Right cardiac atrium (tissue), 5 donors: ENCODE measurements around the gene MEGF9. TPM values are rescaled to one million over a fixed set of nuclear protein-coding genes. Genes with fewer than 3 reads are reported as not detected.
A peak's percentile ranks its signal among the peaks of the same experiment; 100 is the strongest.

Experiments used
- ATAC-seq, 2 donors: fragments of 200-7000 bp; cut with Tn5 transposase; one replicate each; pipeline versions ENCODE4 v1.8.0 to v1.9.1; 2020; ENCODE audit warnings: moderate library complexity in 2 of 2, mild to moderate bottlenecking in 1 of 2
- DNase-seq, 3 donors: peaks; one replicate each; pipeline ENCODE4 v3.0.0-alpha.2; 2020
- H3K27ac ChIP-seq: one replicate; pipeline ENCODE4 v1.5.1; 2013; ENCODE audit warnings: mild to moderate bottlenecking, low read length, control low read depth, moderate library complexity
- H3K27me3 ChIP-seq: one replicate; pipeline ENCODE4 v1.6.1; 2013; ENCODE audit not compliant: control insufficient read depth, insufficient read depth
- H3K4me1 ChIP-seq: one replicate; pipeline ENCODE4 v1.6.1; 2013; ENCODE audit warnings: low read length; ENCODE audit not compliant: control insufficient read depth, insufficient read depth
- H3K4me3 ChIP-seq: one replicate; pipeline ENCODE4 v1.5.1; 2013; ENCODE audit warnings: low read length, control low read depth
- H3K9me3 ChIP-seq: one replicate; pipeline ENCODE4 v1.6.1; 2013; ENCODE audit warnings: low read length; ENCODE audit not compliant: control insufficient read depth
- WGBS: extraction: QIAGEN DNeasy Blood & Tissue Kit; methylation state at CpG from one replicate; pipeline ENCODE4 v1.1.7; 2013; 5-methylcytosine and 5-hydroxymethylcytosine counted together
- intact Hi-C, 4 donors: fragments of 100-400 bp; cut with DNase I; formaldehyde crosslinking; loops; one replicate each; pipeline versions ENCODE4 v1.11.0 to v1.14.0; 2022 to 2023
- polyA plus RNA-seq: library from polyadenylated mRNA; stranded (reverse); fragments of 200-250 nt; gene quantifications from one replicate; pipeline ENCODE4 v1.2.3, GENCODE V29; 2013
- total RNA-seq, 4 donors: library from RNA; stranded (reverse); fragmentation: NEBNext Ultra II Directional; extraction: Animal tissue kit (Norgen Biotek cat#: 25700); gene quantifications; one replicate each; pipeline ENCODE4 v1.2.1, GENCODE V29; 2021
- donor health status: healthy with polysubstance abuse.
- donor health status: DM: no; HTN: yes; CAD: no.
- donor health status: DM: no; HTN: no; CAD: no.
- donor health status: DM: no; HTN: yes; CAD: no; lungs with severe emphysema.
- donor health status: DM: yes; HTN: yes; CAD: no.

Gene MEGF9
- total and polyA plus RNA-seq, 5 donors, result 6.2 to 15.1 (median 12.8) TPM

- ATAC-seq, result no peak
- intact Hi-C loops, result no loop called here
- H3K27me3 ChIP-seq, result no peaks in the 10 kb centered on the region
- H3K4me3 ChIP-seq, result no peak overlapping the region
- no peaks in the 10 kb centered on the region for H3K9me3 ChIP-seq
- peaks cover 7% of the 10 kb centered on the region for H3K4me1 ChIP-seq
- 95% methylated on average over 5 of the region's 5 CpGs for whole genome bisulfite sequencing
- DNase-seq, result no peak
- H3K27ac ChIP-seq, result no peak overlapping the region
These were observed 144.7 kb downstream of the MEGF9 start for GRCh38 chr9:120569556-120569955.

DNA sequence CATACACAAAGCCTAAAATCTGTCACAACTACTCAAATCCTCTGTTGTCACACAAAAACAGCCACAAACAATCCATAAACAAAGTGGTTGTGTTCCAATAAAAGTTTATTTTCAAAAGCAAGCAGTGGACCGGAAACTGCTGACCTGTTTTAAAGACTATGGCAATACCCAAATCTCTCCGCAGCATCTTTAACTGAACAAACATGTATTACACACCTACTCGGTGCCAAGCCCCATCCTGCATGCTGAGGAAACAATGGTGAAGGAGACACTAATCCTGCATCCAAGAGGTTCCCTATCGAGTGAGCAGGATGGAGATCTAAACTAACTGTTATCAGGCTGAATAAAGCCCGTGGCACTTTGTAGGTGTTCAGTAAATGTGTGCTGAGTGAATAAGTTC lies 145.5 kb downstream of the MEGF9 start:
- no peaks in the 10 kb centered on the region for H3K9me3 ChIP-seq
- intact Hi-C loops, result no loop called here
- H3K4me3 ChIP-seq, result no peak overlapping the region
- no peak overlapping the region for H3K27ac ChIP-seq
- peaks cover 7% of the 10 kb centered on the region for H3K4me1 ChIP-seq
- DNase-seq (no peak), ATAC-seq (no peak)
- no peaks in the 10 kb centered on the region for H3K27me3 ChIP-seq
- WGBS, result 93% methylated on average over 5 of the region's 5 CpGs

DNA sequence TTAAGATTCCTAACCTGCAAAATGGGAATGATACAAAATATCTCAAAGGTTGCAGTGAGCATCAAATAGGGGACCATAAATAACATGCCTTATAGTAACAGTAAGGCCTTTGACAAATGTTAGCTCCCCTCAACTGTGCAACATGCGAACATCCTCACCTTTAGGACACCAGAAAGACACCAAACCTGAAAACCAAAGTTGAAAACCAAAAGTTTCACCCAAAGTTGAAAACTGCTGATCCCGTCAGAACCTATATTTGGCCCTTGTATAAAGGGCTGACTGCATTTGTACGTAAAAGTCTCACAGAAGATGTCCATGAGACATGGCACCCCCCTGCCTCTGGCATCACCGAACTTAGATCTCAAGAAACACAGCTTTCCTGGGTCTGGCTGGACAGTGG lies 146.4 kb downstream of the MEGF9 start:
- intact Hi-C loops, result no loop called here
- no peaks in the 10 kb centered on the region for H3K27me3 ChIP-seq
- DNase-seq (no peak), ATAC-seq (no peak)
- H3K9me3 ChIP-seq, result no peaks in the 10 kb centered on the region
- H3K4me1 ChIP-seq, result peaks cover 10% of the 10 kb centered on the region
- H3K27ac ChIP-seq, result no peak overlapping the region
- WGBS, result 95% methylated on average over 4 of the region's 4 CpGs
- no peak overlapping the region for H3K4me3 ChIP-seq

GRCh38 chr9:120567081-120567480 lies 147.2 kb downstream of the MEGF9 start:
- DNase-seq (no peak), ATAC-seq (no peak)
- Histone ChIP-seq H3K27me3 (no peaks in the 10 kb centered on the region), H3K27ac (no peak overlapping the region), H3K9me3 (no peaks in the 10 kb centered on the region), H3K4me1 (peaks cover 8% of the 10 kb centered on the region), H3K4me3 (no peak overlapping the region)
- WGBS, result 90% methylated on average over 3 of the region's 3 CpGs
- intact Hi-C loops, result no loop called here

GRCh38 chr9:120564589-120564988 lies 149.7 kb downstream of the MEGF9 start:
- intact Hi-C loops, result no loop called here
- H3K4me1 ChIP-seq, result peaks cover 4% of the 10 kb centered on the region
- H3K9me3 ChIP-seq, result no peaks in the 10 kb centered on the region
- H3K27me3 ChIP-seq, result no peaks in the 10 kb centered on the region
- H3K4me3 ChIP-seq, result no peak overlapping the region
- H3K27ac ChIP-seq, result no peak overlapping the region
- ATAC-seq (no peak), DNase-seq (no peak)
- WGBS, result over 99% methylated on average over 3 of the region's 3 CpGs

- Histone ChIP-seq H3K4me1 (peaks cover 4% of the 10 kb centered on the region), H3K9me3 (no peaks in the 10 kb centered on the region), H3K27ac (no peak overlapping the region), H3K27me3 (no peaks in the 10 kb centered on the region), H3K4me3 (no peak overlapping the region)
- WGBS, result 66% methylated on average over 8 of the region's 8 CpGs
- intact Hi-C loops, result no loop called here
- ATAC-seq (peak; percentile 61 to 81), DNase-seq (peak; percentile 52 to 82 (median 72))
These were observed 151.3 kb downstream of the MEGF9 start for GRCh38 chr9:120562861-120563443.

DNA sequence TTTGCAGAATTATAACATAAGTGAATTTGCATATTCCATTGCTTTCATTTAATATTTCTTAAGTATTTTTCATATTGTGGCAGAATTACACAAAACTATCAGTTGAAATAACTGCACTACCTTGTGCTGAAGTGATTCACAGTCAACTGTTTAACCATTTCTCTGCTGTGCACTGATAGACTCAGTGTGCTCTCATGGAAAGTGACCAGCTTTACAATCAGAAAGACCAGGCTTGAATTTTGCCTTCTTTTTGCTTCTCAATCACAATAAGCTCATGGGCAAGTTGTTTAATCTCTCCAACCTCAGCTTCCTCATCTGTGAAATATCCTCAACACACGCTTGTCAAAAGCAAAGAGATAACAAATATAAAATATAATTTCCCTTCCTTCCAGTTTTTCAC lies 152.6 kb downstream of the MEGF9 start:
- Histone ChIP-seq H3K27ac (no peak overlapping the region), H3K4me1 (peaks cover 4% of the 10 kb centered on the region), H3K9me3 (no peaks in the 10 kb centered on the region), H3K27me3 (no peaks in the 10 kb centered on the region), H3K4me3 (no peak overlapping the region)
- intact Hi-C loops, result no loop called here
- DNase-seq (no peak), ATAC-seq (no peak)
- WGBS, result 93% methylated on average over 1 of the region's 1 CpG

DNA sequence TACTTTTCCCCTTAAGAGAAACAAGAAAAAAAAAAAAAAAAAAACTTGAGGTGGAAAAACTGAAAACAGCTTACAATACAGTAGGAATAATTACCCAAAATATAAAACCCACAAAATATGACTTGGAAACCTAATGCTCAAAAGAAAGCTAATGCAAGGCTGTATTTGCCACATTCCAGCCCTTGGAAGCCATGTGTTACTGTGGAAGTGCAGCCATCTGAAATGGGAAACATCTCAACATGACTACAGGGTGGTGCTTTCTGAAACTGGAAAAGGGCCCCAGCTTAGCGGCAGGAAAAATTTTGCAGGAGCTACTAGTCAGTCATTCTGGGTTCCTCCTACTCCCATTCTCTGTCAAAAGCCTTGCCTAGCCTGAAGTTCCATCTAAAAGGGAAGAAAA lies 154.7 kb downstream of the MEGF9 start:
- Histone ChIP-seq H3K9me3 (no peaks in the 10 kb centered on the region), H3K27ac (no peak overlapping the region), H3K4me1 (peaks cover 4% of the 10 kb centered on the region), H3K27me3 (no peaks in the 10 kb centered on the region), H3K4me3 (no peak overlapping the region)
- no peak for DNase-seq
- intact Hi-C loops, result no loop called here
- 84% methylated on average over 1 of the region's 1 CpG for WGBS
- ATAC-seq, result no peak

DNA sequence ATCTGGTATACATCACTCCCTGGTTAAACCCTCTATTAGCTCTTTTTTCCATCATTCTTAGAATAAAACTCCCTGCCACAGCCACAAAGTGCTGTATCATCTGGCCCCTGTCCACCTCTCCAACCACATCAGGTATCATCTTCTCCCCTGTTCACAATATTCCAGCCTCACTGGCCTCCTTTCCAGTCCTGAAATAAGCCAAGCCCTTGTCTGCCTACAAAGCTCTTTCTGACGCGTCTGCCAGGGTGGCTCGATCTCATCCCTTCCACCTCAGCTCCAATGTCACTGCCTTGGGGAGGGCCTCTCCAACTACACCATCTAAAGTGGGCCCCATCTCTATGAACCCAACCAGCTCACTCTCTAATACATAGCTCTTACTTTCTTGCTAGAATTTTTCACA lies 155.8 kb downstream of the MEGF9 start:
- Histone ChIP-seq H3K4me3 (no peak overlapping the region), H3K27ac (no peak overlapping the region), H3K4me1 (peaks cover 4% of the 10 kb centered on the region), H3K27me3 (no peaks in the 10 kb centered on the region), H3K9me3 (no peaks in the 10 kb centered on the region)
- DNase-seq (no peak), ATAC-seq (no peak)
- intact Hi-C loops, result no loop called here
- WGBS, result 93% methylated on average over 3 of the region's 3 CpGs

GRCh38 chr9:120557205-120557604 lies 157.1 kb downstream of the MEGF9 start:
- intact Hi-C loops, result no loop called here
- no peak overlapping the region for H3K4me3 ChIP-seq
- ATAC-seq (no peak), DNase-seq (no peak)
- H3K4me1 ChIP-seq, result no peaks in the 10 kb centered on the region
- WGBS, result 44% methylated on average over 2 of the region's 2 CpGs
- H3K27me3 ChIP-seq, result no peaks in the 10 kb centered on the region
- H3K27ac ChIP-seq, result no peak overlapping the region
- H3K9me3 ChIP-seq, result no peaks in the 10 kb centered on the region

DNA sequence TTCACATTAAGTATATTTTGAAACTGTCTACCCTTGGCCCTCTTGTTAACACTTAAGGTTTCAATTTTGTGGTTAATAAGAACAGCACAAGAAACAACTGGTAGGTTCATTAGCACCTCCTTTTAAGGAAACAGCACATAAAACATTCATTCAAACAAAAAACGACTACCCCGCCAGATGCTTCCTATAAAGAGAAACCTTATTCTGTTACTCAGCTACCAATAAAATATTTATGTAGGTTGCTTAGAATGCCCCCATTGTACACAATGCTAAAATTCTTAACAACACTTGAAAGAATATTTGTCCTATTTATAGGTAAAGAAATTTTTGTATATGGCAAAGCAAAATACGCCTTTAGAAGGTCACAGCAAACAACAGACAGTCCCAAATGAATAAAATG lies 157.5 kb downstream of the MEGF9 start:
- ATAC-seq, result no peak
- Histone ChIP-seq H3K27ac (no peak overlapping the region), H3K9me3 (no peaks in the 10 kb centered on the region), H3K27me3 (no peaks in the 10 kb centered on the region), H3K4me1 (no peaks in the 10 kb centered on the region), H3K4me3 (no peak overlapping the region)
- no peak for DNase-seq
- WGBS, result 89% methylated on average over 3 of the region's 3 CpGs
- intact Hi-C loops, result no loop called here

- WGBS, result 85% methylated on average over 4 of the region's 4 CpGs
- Histone ChIP-seq H3K4me3 (no peak overlapping the region), H3K27me3 (no peaks in the 10 kb centered on the region), H3K4me1 (no peaks in the 10 kb centered on the region), H3K9me3 (no peaks in the 10 kb centered on the region), H3K27ac (no peak overlapping the region)
- intact Hi-C loops, result no loop called here
- no peak for DNase-seq
- no peak for ATAC-seq
These were observed 158.4 kb downstream of the MEGF9 start for GRCh38 chr9:120555839-120556238.
